GDM1 (cell line): ENCODE measurements around the gene PIGO.

Experiments used
- DNase-seq: peaks from one replicate; lab custom pipeline; 2025; lab: John Stamatoyannopoulos, UW

Gene PIGO

GRCh38 chr9:35071814-35072460, 24.5 kb downstream of the PIGO start:
- peak; percentile 79 for DNase-seq

- DNase-seq: no peak
Observed at GRCh38 chr9:35070823-35071813, 25.3 kb downstream of the PIGO start.

GRCh38 chr9:35069020-35069419, 27.4 kb downstream of the PIGO start:
- no peak for DNase-seq

- no peak for DNase-seq
Observed at GRCh38 chr9:35067056-35067455, 29.3 kb downstream of the PIGO start.

- DNase-seq: no peak
Observed at GRCh38 chr9:35060548-35061207, 35.7 kb downstream of the PIGO start.

GRCh38 chr9:35059438-35059837, 37.0 kb downstream of the PIGO start:
- DNase-seq: no peak

GRCh38 chr9:35057271-35057620, 39.1 kb downstream of the PIGO start:
- no peak for DNase-seq

- DNase-seq: no peak
Observed at GRCh38 chr9:35056571-35057270, 39.7 kb downstream of the PIGO start.

GRCh38 chr9:35054871-35055644, 41.3 kb downstream of the PIGO start:
- DNase-seq: no peak

GRCh38 chr9:35054185-35054835, 42.1 kb downstream of the PIGO start:
- no peak for DNase-seq

GRCh38 chr9:35051069-35051967, 45.1 kb downstream of the PIGO start:
- peak; percentile 2 for DNase-seq

GRCh38 chr9:35048511-35048910, 47.9 kb downstream of the PIGO start:
- no peak for DNase-seq

GRCh38 chr9:35044071-35044470, 52.3 kb downstream of the PIGO start:
- DNase-seq: no peak

- no peak for DNase-seq
Observed at GRCh38 chr9:35042891-35043545, 53.4 kb downstream of the PIGO start.

- no peak for DNase-seq
Observed at GRCh38 chr9:35042081-35042604, 54.2 kb downstream of the PIGO start.
